Measurements from ENCODE around the gene MTX1. TPM values are rescaled to one million over a fixed set of nuclear protein-coding genes. Genes with fewer than 3 reads are reported as not detected.

Gene MTX1
- total RNA-seq, 2 experiments from 2014 or later, result 31.5 to 31.7 TPM

DNA sequence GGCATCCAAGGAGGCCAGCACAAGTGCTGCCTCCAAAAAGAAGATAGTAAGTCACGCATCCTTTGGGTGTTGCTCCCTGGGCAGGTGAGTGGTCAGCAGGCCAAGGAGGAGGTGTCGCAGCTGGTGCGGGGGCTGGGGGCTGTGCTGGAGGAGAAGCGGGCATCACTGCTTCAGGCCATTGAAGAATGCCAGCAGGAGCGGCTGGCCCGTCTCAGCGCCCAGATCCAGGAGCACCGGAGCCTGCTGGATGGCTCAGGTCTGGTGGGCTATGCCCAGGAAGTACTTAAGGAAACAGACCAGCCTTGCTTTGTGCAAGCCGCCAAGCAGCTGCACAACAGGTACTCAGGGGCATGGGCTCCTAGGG is 30.6 kb upstream of the MTX1 start:
- H3K36me3 Mint-ChIP-seq, result peaks cover 13% of the 10 kb centered on the region
- POLR2A ChIA-PET, result interaction anchor here (1.1 to 2.0 kb wide), 4 partner anchors 14 to 42 kb away, joined by 4 to 9 read pairs (median 6); no protein-coding TSS in a partner anchor
- no peak overlapping the region for H3K4me3 Mint-ChIP-seq
- H3K4me1 Mint-ChIP-seq, result peaks cover 21% of the 10 kb centered on the region
- DNase-seq (peak; percentile 21), ATAC-seq (ENCODE audit: low read depth) (no peak)
- H3K27ac Mint-ChIP-seq, result no peak overlapping the region
- H3K9me3 Mint-ChIP-seq, result no peaks in the 10 kb centered on the region
- H3K27me3 Mint-ChIP-seq, result no peaks in the 10 kb centered on the region

DNA sequence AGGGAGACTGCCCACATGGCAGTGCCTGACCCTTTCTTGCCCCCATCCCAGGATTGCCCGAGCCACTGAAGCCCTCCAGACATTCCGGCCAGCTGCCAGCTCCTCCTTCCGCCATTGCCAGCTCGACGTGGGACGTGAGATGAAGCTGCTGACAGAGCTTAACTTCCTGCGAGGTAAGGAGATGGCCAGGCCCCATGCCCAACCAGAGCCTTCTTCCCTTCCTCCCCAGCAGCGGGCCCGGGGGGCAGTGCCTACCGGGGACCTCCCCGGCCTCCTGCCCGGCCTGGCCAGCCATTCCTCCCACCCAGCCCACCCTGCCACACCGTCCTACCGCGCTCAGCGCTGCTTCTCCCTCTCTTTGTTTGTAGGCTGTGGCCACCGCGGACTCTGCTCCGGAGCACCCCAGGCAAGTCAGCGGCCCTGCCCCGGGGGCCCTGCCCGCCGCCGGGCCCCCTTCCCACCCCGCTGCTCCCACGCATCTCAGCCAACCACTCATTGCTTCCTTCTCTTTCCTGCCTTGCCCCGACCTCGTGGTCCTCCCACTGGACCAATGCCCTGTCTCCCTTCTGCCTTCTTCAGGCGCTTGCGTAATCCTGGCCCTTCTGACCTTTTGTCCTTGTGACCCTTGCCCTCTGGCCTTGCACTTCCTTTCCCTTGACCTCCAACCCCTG is 29.9 kb upstream of the MTX1 start:
- peaks cover 16% of the 10 kb centered on the region for H3K36me3 Mint-ChIP-seq
- DNase-seq (peak; percentile 29), ATAC-seq (ENCODE audit: low read depth) (no peak)
- no peak overlapping the region for H3K4me3 Mint-ChIP-seq
- H3K9me3 Mint-ChIP-seq, result no peaks in the 10 kb centered on the region
- peak overlapping the region; percentile 9 for H3K27ac Mint-ChIP-seq
- H3K27me3 Mint-ChIP-seq, result no peaks in the 10 kb centered on the region
- POLR2A ChIA-PET, result interaction anchor here (1.5 to 2.0 kb wide), 2 partner anchors 13 to 14 kb away, joined by 4 to 7 read pairs; no protein-coding TSS in a partner anchor
- peaks cover 16% of the 10 kb centered on the region for H3K4me1 Mint-ChIP-seq

DNA sequence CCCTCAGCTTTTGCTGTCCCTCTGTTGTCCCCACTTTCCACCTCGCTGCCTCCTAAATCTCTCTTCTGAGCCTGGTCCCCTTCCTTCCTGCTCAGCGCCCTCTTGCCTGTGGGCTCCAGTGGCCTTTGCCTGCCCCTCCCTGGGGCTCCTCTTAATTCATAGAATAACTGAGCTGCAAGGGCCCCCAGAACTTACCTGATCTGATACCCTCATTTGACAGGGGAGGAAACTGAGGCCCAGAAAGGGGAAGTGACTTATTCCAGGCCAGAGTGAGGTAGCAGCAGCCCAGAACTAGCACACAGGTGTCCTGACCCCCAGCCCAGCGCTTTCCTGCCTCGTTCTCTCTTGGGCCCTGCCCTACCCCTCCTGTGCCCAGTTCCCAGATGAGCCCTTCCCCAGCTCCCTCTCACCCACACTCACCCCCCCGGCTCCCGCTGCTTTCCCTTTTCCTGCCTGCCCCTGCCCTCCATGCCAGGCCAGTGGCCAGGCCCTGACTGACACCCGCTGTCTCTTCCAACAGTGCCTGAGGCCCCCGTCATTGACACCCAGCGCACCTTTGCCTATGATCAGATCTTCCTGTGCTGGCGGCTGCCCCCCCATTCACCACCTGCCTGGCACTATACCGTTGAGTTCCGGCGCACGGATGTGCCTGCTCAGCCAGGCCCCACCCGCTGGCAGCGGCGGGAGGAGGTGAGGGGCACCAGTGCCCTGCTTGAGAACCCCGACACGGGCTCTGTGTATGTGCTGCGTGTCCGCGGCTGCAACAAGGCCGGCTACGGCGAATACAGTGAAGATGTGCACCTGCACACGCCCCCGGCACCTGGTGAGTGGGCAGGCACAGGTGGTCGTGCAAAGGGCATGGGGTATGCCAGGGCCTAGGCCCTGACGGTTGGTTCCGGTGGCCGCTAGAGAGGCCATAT is 29.1 kb upstream of the MTX1 start:
- no peaks in the 10 kb centered on the region for H3K27me3 Mint-ChIP-seq
- no peak for ATAC-seq (ENCODE audit: low read depth)
- peak overlapping the region; percentile 9 for H3K27ac Mint-ChIP-seq
- peak; percentile 19 for DNase-seq
- POLR2A ChIA-PET, result no interaction called here
- no peaks in the 10 kb centered on the region for H3K9me3 Mint-ChIP-seq
- peaks cover 18% of the 10 kb centered on the region for H3K36me3 Mint-ChIP-seq
- peaks cover 14% of the 10 kb centered on the region for H3K4me1 Mint-ChIP-seq
- no peak overlapping the region for H3K4me3 Mint-ChIP-seq

DNA sequence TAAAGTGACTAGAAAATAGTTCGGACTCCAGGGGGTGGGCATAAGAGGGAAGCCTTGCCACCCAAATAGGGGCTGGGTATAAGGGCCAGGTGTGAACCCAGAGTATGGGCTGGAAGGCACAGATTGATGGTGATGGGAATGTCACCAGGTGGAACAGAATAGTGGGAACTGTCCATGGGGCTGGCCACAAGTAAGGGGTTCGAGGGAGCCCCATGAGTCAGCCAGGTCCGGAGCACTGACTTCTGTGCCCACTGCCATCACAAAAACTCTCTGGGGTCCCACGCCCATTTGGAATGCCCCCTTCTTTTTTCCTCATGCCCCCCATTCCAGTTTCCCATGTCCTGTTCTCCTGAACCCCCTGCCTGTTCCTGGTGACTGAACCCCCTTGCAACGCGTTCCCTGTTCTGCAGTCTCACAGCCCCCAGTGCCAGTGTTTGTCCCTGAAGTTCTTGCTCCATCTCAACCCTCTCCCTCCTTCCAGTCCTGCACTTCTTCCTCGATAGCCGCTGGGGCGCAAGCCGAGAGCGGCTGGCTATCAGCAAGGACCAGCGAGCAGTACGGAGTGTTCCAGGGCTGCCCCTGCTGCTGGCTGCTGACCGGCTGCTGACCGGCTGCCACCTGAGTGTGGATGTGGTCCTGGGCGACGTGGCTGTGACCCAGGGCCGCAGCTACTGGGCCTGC is 27.0 kb upstream of the MTX1 start:
- H3K4me3 Mint-ChIP-seq, result no peak overlapping the region
- POLR2A ChIA-PET, result interaction anchor here (1.2 kb wide), 1 partner anchor 46 kb away, joined by 3 read pairs; no protein-coding TSS in a partner anchor
- no peaks in the 10 kb centered on the region for H3K27me3 Mint-ChIP-seq
- H3K27ac Mint-ChIP-seq, result no peak overlapping the region
- H3K9me3 Mint-ChIP-seq, result no peaks in the 10 kb centered on the region
- ATAC-seq (ENCODE audit: low read depth) (no peak), DNase-seq (no peak)
- peaks cover 18% of the 10 kb centered on the region for H3K36me3 Mint-ChIP-seq
- H3K4me1 Mint-ChIP-seq, result peaks cover 6% of the 10 kb centered on the region

DNA sequence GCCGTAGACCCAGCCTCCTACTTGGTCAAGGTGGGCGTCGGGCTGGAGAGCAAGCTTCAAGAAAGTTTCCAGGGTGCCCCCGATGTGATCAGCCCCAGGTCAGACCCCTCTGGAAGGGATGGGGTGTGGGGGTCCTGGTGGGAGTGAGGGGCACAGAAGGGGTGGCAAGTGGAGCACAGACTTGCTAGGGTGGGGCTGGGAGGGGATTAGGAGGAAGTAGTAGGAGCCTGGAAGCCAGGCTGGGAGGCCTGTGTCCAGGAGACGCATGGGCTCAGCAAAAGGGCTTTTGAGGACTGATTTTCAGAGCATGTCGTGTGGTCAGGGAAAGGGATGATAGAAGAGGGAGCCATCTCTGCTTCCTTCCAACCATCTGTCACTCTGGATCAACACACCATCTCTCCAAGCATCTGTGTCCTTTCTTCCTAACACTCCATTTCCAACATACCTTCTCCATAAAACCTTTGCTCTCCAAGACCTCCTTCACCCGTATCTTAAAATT is 26.4 kb upstream of the MTX1 start:
- Mint-ChIP-seq H3K4me1 (no peaks in the 10 kb centered on the region), H3K36me3 (peaks cover 18% of the 10 kb centered on the region), H3K27ac (no peak overlapping the region), H3K4me3 (no peak overlapping the region), H3K27me3 (no peaks in the 10 kb centered on the region), H3K9me3 (no peaks in the 10 kb centered on the region)
- POLR2A ChIA-PET, result no interaction called here
- ATAC-seq (ENCODE audit: low read depth) (no peak), DNase-seq (no peak)

DNA sequence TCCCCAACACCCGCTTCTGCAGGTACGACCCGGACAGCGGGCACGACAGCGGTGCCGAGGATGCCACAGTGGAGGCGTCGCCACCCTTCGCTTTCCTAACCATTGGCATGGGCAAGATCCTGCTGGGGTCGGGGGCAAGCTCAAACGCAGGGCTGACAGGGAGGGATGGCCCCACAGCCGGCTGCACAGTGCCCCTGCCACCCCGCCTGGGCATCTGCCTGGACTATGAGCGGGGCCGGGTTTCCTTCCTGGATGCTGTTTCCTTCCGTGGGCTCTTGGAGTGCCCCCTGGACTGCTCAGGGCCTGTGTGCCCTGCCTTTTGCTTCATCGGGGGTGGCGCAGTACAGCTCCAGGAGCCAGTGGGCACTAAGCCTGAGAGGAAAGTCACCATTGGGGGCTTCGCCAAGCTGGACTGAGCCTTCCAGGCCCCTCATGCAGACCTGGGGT is 24.7 kb upstream of the MTX1 start:
- Mint-ChIP-seq H3K27ac (peak overlapping the region; percentile 37), H3K4me3 (no peak overlapping the region), H3K9me3 (no peaks in the 10 kb centered on the region), H3K27me3 (no peaks in the 10 kb centered on the region), H3K36me3 (peaks cover 17% of the 10 kb centered on the region), H3K4me1 (peaks cover 4% of the 10 kb centered on the region)
- DNase-seq, result no peak
- no peak for ATAC-seq (ENCODE audit: low read depth)
- POLR2A ChIA-PET, result interaction anchor here (1.2 kb wide), 1 partner anchor 9 kb away, joined by 8 read pairs; no protein-coding TSS in a partner anchor

DNA sequence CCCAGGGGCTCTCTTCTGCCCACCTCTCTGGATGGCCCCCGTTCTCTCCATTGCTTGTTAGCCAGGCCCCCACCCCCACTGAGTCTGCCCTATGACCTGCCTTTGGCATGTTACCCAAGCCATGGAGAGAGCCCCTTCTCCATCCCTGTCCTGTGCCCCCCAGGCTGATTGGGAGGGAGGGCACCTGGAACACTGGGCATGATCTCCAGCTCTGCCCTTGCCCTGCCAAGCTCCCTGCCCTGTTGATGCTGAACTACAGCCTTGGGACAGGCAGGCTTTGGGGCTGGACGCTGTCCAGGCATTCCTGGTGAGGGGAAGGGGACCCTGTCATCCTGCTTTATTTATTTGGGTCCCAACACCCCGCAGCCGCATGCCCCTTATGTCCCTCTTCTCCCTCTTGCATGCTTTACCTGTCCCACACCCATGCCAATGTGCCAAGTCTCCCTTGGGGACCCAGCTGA is 24.1 kb upstream of the MTX1 start:
- H3K27ac Mint-ChIP-seq, result peak overlapping the region; percentile 37
- peaks cover 13% of the 10 kb centered on the region for H3K36me3 Mint-ChIP-seq
- ATAC-seq (ENCODE audit: low read depth) (no peak), DNase-seq (no peak)
- no peaks in the 10 kb centered on the region for H3K27me3 Mint-ChIP-seq
- POLR2A ChIA-PET, result interaction anchor here (0.9 to 1.8 kb wide), 3 partner anchors 9 to 10 kb away, joined by 3 to 8 read pairs (median 4); partner anchors contain the start of gene TRIM46
- no peak overlapping the region for H3K4me3 Mint-ChIP-seq
- no peaks in the 10 kb centered on the region for H3K9me3 Mint-ChIP-seq
- H3K4me1 Mint-ChIP-seq, result peaks cover 4% of the 10 kb centered on the region

DNA sequence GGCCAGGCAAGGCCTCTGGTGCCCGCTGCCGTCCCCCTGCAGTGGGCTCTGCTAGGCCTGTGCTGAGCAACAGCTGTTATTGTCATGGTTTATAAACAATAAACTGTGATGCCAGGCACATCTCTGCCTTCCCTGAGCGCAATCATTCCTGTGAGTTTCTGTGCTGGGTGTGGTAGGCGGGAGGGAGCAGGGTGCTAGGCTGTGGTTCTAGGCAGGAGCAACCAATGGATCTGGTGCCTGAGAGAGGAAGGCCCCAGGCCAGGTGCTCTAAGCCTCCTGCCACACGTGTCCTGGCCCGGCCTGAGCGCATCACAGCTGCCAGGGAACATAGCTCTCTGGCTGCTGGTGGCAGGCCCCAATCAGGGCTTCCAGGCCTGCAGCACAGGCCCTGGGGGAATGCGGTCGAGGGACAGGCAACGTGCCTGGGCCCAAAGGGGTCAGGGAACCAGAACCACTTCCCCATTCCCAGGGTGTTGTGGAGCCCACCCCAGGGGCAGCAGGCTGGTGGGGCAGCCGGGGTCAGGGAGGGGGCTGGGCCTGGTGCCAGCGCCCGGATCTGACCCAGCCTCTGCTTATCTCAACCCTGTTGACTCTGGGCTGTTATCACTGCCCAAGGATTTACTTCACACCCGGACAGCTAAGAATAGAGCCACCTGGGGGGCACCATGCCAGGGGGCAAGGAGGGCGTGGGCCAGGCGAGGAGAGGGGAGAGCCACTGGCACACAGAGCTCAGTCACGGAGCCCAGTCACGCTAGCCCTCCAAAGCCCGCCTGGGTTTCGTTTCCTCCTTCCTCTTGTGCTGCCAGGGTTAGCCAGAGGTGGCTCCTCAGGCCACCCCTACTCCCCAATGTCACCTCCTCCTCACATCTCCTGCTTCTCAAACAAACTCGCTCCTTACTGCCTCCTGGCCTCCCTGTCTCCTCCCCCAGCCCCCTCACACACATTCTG is 23.4 kb upstream of the MTX1 start:
- no peak for DNase-seq
- no peak for ATAC-seq (ENCODE audit: low read depth)
- no peaks in the 10 kb centered on the region for H3K27me3 Mint-ChIP-seq
- H3K27ac Mint-ChIP-seq, result no peak overlapping the region
- POLR2A ChIA-PET, result interaction anchor here (0.9 to 1.8 kb wide), 2 partner anchors 9 to 11 kb away, joined by 3 to 4 read pairs; partner anchors contain the start of gene TRIM46
- no peaks in the 10 kb centered on the region for H3K9me3 Mint-ChIP-seq
- H3K4me3 Mint-ChIP-seq, result no peak overlapping the region
- H3K4me1 Mint-ChIP-seq, result peaks cover 4% of the 10 kb centered on the region
- peaks cover 11% of the 10 kb centered on the region for H3K36me3 Mint-ChIP-seq

GRCh38 chr1:155185783-155186066 is 22.8 kb upstream of the MTX1 start:
- Mint-ChIP-seq H3K36me3 (peaks cover 11% of the 10 kb centered on the region), H3K4me1 (peaks cover 4% of the 10 kb centered on the region), H3K9me3 (no peaks in the 10 kb centered on the region), H3K27me3 (no peaks in the 10 kb centered on the region), H3K27ac (no peak overlapping the region), H3K4me3 (no peak overlapping the region)
- ATAC-seq (ENCODE audit: low read depth) (no peak), DNase-seq (no peak)
- POLR2A ChIA-PET, result interaction anchor here (1.8 kb wide), 1 partner anchor 12 kb away, joined by 4 read pairs; the partner anchor contains the start of gene TRIM46

DNA sequence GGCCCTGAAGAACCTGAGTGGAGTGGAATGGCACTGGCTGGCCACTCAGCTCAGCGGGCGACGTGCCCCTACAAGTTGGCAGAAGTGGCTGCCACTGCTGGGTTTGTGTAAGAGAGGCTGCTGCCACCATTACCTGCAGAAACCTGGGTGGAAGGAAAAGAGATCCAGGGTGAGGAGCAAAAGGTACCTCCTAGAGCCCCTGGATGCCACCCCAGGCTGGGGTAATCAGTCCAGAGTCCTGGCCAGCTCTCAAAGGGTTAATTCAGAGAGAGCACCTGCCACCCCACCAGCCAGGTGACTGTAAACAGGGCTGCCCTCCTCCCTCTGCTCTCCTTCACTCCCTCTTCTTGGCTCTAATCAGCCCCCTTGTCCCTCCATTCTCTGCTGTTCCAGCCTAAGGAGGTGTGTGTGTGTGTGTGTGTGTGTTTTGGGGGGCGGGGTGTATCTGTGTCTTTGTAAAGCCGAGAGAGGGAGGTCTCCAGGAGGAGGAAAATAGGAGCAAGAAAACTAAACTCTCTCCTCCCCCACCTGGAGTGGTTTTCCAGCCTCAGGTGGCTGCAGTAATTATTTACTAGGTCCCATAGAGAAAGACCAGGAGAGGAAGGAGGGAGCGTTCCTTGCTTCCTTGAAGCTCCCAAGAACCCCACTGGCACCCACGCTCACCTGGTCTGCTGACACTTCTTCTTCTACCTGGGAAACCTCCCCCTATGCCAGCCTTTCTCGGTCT is 22.3 kb upstream of the MTX1 start:
- H3K4me3 Mint-ChIP-seq, result no peak overlapping the region
- H3K9me3 Mint-ChIP-seq, result no peaks in the 10 kb centered on the region
- POLR2A ChIA-PET, result interaction anchor here (1.8 kb wide), 1 partner anchor 12 kb away, joined by 4 read pairs; the partner anchor contains the start of gene TRIM46
- no peak overlapping the region for H3K27ac Mint-ChIP-seq
- no peaks in the 10 kb centered on the region for H3K27me3 Mint-ChIP-seq
- DNase-seq, result no peak
- ATAC-seq (ENCODE audit: low read depth), result no peak
- H3K4me1 Mint-ChIP-seq, result peaks cover 4% of the 10 kb centered on the region
- H3K36me3 Mint-ChIP-seq, result peaks cover 10% of the 10 kb centered on the region

GRCh38 chr1:155186794-155187455 is 21.6 kb upstream of the MTX1 start:
- Mint-ChIP-seq H3K4me3 (no peak overlapping the region), H3K36me3 (peaks cover 9% of the 10 kb centered on the region), H3K27me3 (no peaks in the 10 kb centered on the region), H3K9me3 (no peaks in the 10 kb centered on the region), H3K4me1 (peaks cover 6% of the 10 kb centered on the region), H3K27ac (peak overlapping the region; percentile 3)
- POLR2A ChIA-PET, result no interaction called here
- ATAC-seq (ENCODE audit: low read depth), result no peak
- no peak for DNase-seq
